Breast epithelium (tissue), 4 donors: ENCODE results near the gene SYT2. TPM values are rescaled to one million over a fixed set of nuclear protein-coding genes. Genes with fewer than 3 reads are reported as not detected.

Source experiments
- DNase-seq, 2 donors: peaks; one replicate each; pipeline ENCODE4 v3.0.0-alpha.2; 2019; ENCODE audit warnings: low spot score in 2 of 2
- H3K27ac ChIP-seq, 2 donors: fragments of 200-600 bp; sonication (generic) in 1 of 2; one replicate each; pipeline ENCODE4 v1.5.1; 2016 to 2019; ENCODE audit warnings: mild to moderate bottlenecking in 1 of 2
- H3K27me3 ChIP-seq, 2 donors: fragments of 200-600 bp; sonication (generic) in 1 of 2; one replicate each; pipeline versions ENCODE4 v1.5.1 to v1.6.0; 2017 to 2019; ENCODE audit warnings: control low read depth in 1 of 2, mild to moderate bottlenecking in 1 of 2
- H3K36me3 ChIP-seq: fragments of 200-600 bp; one replicate; pipeline ENCODE4 v1.5.1; 2019
- H3K4me1 ChIP-seq, 2 donors: fragments of 200-600 bp; sonication (generic); one replicate each; pipeline ENCODE4 v1.5.1; 2016 to 2019; ENCODE audit warnings: control low read depth in 1 of 2
- H3K4me3 ChIP-seq, 3 donors: fragments of 200-600 bp; sonication (generic); 1 replicate in 2 of 3; 2 replicates in 1 of 3; pipeline ENCODE4 v1.5.1; 2016 to 2019; ENCODE audit warnings: mild to moderate bottlenecking in 3 of 3, moderate library complexity in 2 of 3
- H3K9me3 ChIP-seq, 2 donors: fragments of 200-600 bp; sonication (generic) in 1 of 2; one replicate each; pipeline ENCODE4 v1.5.1; 2016 to 2019; ENCODE audit warnings: control low read depth in 1 of 2
- POLR2A ChIP-seq: fragments of 450-650 bp; IDR thresholded peaks from one replicate; pipeline ENCODE4 v1.6.1; 2016; ENCODE audit warnings: antibody characterized with exemption, mild to moderate bottlenecking, moderate library complexity
- POLR2AphosphoS5 ChIP-seq, 3 donors: sonication (generic); formaldehyde crosslinking; IDR thresholded peaks; one replicate each; pipeline ENCODE4 v1.6.1; 2017; ENCODE audit warnings: antibody characterized with exemption in 3 of 3
- intact Hi-C: fragments of 100-400 bp; cut with DNase I; formaldehyde crosslinking; loops from one replicate; pipeline ENCODE4 v1.15.1; 2023; ENCODE audit warnings: low total_unique reads
- total RNA-seq, 3 donors: library from RNA; depleted of rRNA; stranded (reverse); fragments of >200 nt; gene quantifications; one replicate each; pipeline ENCODE4 v1.1.0, GENCODE V29; 2016
- TF ChIP-seq, protein P1 (sequence below), 3 donors: fragments of 450-650 bp; IDR thresholded peaks; one replicate each; pipeline ENCODE4 v1.5.1; 2016 to 2017; ENCODE audit warnings: antibody characterized with exemption in 3 of 3, mild to moderate bottlenecking in 3 of 3, moderate library complexity in 3 of 3

Gene SYT2
- total RNA-seq, 3 donors from 2014 or later, result under 0.01 to 0.15 (median under 0.01) TPM

DNA sequence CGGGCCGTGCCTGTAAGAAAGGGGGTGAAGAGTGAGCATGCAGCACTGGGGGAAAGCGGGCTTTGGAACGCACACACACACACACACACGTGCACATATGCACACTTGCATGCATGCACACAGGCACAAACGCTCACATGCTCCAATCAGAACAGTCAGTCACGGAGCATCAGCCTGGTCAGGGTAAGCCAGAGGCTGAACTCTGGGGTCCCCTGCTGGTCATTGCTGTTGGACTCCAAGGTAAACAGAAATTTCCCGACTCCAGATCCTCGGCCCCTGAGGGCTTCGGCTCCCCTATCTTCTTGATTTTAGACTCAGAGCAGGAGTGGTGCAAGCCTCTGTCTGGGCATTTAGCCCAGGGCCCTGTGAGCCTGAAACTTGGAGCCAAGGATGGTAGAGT, 54.2 kb downstream of the SYT2 start:
- no peak overlapping the region for H3K27ac ChIP-seq
- H3K9me3 ChIP-seq, result no peaks in the 10 kb centered on the region
- no peak overlapping the region for H3K4me3 ChIP-seq
- H3K27me3 ChIP-seq, result peaks cover 0 to 3% of the 10 kb centered on the region in 2 donors
- TF ChIP-seq, protein P1, sequence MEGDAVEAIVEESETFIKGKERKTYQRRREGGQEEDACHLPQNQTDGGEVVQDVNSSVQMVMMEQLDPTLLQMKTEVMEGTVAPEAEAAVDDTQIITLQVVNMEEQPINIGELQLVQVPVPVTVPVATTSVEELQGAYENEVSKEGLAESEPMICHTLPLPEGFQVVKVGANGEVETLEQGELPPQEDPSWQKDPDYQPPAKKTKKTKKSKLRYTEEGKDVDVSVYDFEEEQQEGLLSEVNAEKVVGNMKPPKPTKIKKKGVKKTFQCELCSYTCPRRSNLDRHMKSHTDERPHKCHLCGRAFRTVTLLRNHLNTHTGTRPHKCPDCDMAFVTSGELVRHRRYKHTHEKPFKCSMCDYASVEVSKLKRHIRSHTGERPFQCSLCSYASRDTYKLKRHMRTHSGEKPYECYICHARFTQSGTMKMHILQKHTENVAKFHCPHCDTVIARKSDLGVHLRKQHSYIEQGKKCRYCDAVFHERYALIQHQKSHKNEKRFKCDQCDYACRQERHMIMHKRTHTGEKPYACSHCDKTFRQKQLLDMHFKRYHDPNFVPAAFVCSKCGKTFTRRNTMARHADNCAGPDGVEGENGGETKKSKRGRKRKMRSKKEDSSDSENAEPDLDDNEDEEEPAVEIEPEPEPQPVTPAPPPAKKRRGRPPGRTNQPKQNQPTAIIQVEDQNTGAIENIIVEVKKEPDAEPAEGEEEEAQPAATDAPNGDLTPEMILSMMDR (IDR thresholded peaks at IDR 0.05), result no peak
- TF ChIP-seq POLR2A, result no peak
- TF ChIP-seq POLR2AphosphoS5 (IDR thresholded peaks at IDR 0.05), result no peak
- DNase-seq, result no peak
- H3K36me3 ChIP-seq, result no peaks in the 10 kb centered on the region
- intact Hi-C loops, result no loop called here
- no peaks in the 10 kb centered on the region for H3K4me1 ChIP-seq

- Histone ChIP-seq H3K9me3 (no peaks in the 10 kb centered on the region), H3K4me1 (no peaks in the 10 kb centered on the region), H3K27me3 (no peaks in the 10 kb centered on the region), H3K27ac (no peak overlapping the region), H3K36me3 (no peaks in the 10 kb centered on the region), H3K4me3 (no peak overlapping the region)
- TF ChIP-seq, protein P1 (IDR thresholded peaks at IDR 0.05), result no peak
- no peak for TF ChIP-seq POLR2A
- TF ChIP-seq POLR2AphosphoS5 (IDR thresholded peaks at IDR 0.05), result no peak
- DNase-seq, result no peak
- intact Hi-C loops, result loop anchor here (5.0 kb wide), 1 partner anchor 878 kb away; no protein-coding TSS in a partner anchor
Observed at GRCh38 chr1:202654079-202654478, 56.2 kb downstream of the SYT2 start.

- TF ChIP-seq, protein P1 (IDR thresholded peaks at IDR 0.05), result no peak
- TF ChIP-seq POLR2A (no peak), POLR2AphosphoS5 (IDR thresholded peaks at IDR 0.05) (no peak)
- no peaks in the 10 kb centered on the region for H3K4me1 ChIP-seq
- no peaks in the 10 kb centered on the region for H3K9me3 ChIP-seq
- intact Hi-C loops, result loop anchor here (5.0 kb wide), 1 partner anchor 883 kb away; no protein-coding TSS in a partner anchor
- H3K27me3 ChIP-seq, result no peaks in the 10 kb centered on the region
- no peaks in the 10 kb centered on the region for H3K36me3 ChIP-seq
- no peak for DNase-seq
- H3K4me3 ChIP-seq, result no peak overlapping the region
- no peak overlapping the region for H3K27ac ChIP-seq
Observed at GRCh38 chr1:202649553-202650392, 60.5 kb downstream of the SYT2 start.

DNA sequence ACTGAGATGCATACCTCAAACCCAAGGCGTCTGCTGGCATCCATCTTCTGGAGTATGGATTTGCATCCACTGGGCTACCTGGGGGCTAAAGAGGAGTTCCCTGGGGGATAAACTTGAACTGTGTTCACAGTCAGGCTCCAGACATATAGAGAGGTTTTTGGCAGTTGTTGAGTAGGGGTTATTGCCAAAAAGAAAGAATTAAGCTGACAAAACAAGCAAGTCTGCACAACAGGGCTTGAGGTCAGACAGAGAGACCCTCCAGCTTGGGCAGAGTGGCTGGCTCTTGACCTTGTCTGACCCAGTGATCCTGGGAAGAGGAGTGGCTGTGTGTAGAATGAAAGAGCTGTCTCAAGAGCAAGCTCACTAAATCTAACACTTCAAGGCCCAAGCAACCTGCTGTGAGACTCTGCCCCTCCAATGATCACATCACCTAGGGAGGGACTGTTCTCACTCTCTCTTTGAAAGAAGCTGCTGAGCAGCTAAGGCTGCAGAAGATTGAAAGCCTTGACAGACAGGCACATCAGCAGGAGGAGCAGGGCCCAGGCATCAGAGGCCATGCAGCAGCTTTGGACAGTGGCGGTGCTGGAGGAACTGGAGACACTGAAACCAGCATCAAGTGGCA, 61.5 kb downstream of the SYT2 start:
- H3K27ac ChIP-seq, result no peak overlapping the region

More for the DNA sequence above, 61.5 kb downstream of the SYT2 start:
- intact Hi-C loops, result no loop called here
- DNase-seq, result no peak
- Histone ChIP-seq H3K9me3 (no peaks in the 10 kb centered on the region), H3K4me3 (no peak overlapping the region), H3K36me3 (no peaks in the 10 kb centered on the region), H3K27me3 (no peaks in the 10 kb centered on the region), H3K4me1 (no peaks in the 10 kb centered on the region)
- TF ChIP-seq POLR2AphosphoS5 (IDR thresholded peaks at IDR 0.05) (no peak), POLR2A (no peak)
- TF ChIP-seq, protein P1 (IDR thresholded peaks at IDR 0.05), result no peak
